Ovary (tissue), 3 donors: Measurements from ENCODE around the gene TDRD3.

Experiments
- EP300 ChIP-seq: sonication (generic); formaldehyde crosslinking; IDR thresholded peaks from one replicate; pipeline ENCODE4 v1.6.1; 2017; ENCODE audit warnings: antibody characterized with exemption
- POLR2A ChIP-seq: fragments of 450-650 bp; IDR thresholded peaks from one replicate; pipeline ENCODE4 v1.6.1; 2017; ENCODE audit warnings: antibody characterized with exemption, mild to moderate bottlenecking, moderate library complexity
- TF ChIP-seq, protein P1 (sequence below), 3 donors: fragments of 450-650 bp in 2 of 3; fragments of 200-600 bp in 1 of 3; IDR thresholded peaks; one replicate each; pipeline versions ENCODE4 v1.5.1 to v1.8.0; 2016 to 2022; ENCODE audit warnings: antibody characterized with exemption in 3 of 3, mild to moderate bottlenecking in 1 of 3
- donor health status: DM: no; HTN: no; CAD: no.

DNA sequence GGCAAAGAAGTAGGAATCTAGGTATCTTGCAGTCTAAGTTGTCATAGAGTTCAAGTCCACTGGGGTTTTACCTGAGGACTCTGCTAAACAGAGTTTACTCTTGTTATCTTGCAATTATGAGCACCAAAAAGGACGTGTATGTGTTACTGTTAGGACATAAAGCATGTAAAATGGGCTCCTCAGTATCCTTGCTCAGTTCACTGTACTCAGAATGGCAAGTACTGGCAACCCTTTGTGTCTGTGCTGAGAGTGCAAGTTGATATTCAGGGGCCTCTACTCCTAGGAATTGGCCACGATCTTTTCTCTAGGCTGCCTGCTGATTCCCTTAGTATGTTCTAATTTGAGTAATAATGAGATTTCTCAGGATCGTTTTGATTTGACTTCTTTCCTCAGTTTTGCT lies 13.3 kb downstream of the TDRD3 start:
- TF ChIP-seq, protein P1, sequence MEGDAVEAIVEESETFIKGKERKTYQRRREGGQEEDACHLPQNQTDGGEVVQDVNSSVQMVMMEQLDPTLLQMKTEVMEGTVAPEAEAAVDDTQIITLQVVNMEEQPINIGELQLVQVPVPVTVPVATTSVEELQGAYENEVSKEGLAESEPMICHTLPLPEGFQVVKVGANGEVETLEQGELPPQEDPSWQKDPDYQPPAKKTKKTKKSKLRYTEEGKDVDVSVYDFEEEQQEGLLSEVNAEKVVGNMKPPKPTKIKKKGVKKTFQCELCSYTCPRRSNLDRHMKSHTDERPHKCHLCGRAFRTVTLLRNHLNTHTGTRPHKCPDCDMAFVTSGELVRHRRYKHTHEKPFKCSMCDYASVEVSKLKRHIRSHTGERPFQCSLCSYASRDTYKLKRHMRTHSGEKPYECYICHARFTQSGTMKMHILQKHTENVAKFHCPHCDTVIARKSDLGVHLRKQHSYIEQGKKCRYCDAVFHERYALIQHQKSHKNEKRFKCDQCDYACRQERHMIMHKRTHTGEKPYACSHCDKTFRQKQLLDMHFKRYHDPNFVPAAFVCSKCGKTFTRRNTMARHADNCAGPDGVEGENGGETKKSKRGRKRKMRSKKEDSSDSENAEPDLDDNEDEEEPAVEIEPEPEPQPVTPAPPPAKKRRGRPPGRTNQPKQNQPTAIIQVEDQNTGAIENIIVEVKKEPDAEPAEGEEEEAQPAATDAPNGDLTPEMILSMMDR (IDR thresholded peaks at IDR 0.05): no peak
- TF ChIP-seq POLR2A (no peak), EP300 (no peak)
